Measurements from ENCODE around the gene ATP6V1B1.

DNA sequence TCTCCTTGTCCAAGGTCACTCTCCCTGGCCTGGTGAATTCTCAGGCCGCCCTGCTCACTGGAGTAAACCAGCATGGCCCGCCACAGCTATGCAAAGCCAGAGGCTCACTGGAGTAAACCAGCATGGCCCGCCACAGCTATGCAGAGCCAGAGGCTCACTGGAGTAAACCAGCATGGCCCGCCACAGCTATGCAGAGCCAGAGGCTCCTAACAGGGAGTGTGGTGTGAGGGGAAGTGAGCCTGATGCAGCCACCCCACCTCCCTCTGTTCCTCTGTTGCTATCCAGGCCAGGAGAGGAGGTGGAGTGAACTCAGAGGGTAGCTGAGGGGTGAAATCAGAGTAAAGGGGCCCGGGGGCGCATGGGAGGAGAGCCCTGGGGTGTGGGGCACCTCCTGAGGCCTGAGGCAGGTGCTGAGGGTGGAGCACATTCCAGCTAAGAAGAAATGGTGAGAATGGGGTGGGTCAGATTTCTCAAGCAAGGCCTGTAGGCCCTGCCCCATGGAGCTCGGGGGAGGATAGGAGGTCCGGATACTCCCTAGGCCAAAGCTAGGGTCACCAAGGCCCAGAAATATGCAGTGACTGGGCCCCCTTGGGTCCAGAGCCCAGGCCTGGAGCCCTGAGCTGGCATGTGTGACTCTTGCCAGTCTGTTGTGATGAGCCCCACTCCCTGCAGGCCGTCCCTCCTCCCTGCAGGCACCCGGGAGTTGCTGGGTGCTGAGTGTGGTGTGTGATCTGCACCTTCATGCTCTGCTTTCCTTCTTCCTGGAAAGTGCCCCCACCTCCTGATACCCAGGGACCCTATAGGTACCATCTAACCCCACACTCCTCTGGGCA, 1.5 kb downstream of the ATP6V1B1 start:
- TF ChIP-seq POLR2A (IDR thresholded peaks at IDR 0.05), result no peak
- TF ChIP-seq, protein P1, sequence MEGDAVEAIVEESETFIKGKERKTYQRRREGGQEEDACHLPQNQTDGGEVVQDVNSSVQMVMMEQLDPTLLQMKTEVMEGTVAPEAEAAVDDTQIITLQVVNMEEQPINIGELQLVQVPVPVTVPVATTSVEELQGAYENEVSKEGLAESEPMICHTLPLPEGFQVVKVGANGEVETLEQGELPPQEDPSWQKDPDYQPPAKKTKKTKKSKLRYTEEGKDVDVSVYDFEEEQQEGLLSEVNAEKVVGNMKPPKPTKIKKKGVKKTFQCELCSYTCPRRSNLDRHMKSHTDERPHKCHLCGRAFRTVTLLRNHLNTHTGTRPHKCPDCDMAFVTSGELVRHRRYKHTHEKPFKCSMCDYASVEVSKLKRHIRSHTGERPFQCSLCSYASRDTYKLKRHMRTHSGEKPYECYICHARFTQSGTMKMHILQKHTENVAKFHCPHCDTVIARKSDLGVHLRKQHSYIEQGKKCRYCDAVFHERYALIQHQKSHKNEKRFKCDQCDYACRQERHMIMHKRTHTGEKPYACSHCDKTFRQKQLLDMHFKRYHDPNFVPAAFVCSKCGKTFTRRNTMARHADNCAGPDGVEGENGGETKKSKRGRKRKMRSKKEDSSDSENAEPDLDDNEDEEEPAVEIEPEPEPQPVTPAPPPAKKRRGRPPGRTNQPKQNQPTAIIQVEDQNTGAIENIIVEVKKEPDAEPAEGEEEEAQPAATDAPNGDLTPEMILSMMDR (IDR thresholded peaks at IDR 0.05), result no peak
- TF ChIP-seq EP300 (IDR thresholded peaks at IDR 0.05), result no peak
